GM12875 (cell line): ENCODE measurements around the gene PTPRJ.

Experiments used
- H3K4me3 ChIP-seq: one replicate; pipeline ENCODE4 v1.5.1; 2011; ENCODE audit warnings: low read depth, low read length, control low read depth
- TF ChIP-seq, protein P1 (sequence below): IDR thresholded peaks from 2 replicates; pipeline ENCODE4 v1.5.1; 2011; ENCODE audit warnings: low read depth, mild to moderate bottlenecking, control low read depth, inconsistent platforms, low read length, moderate library complexity, borderline replicate concordance; ENCODE audit not compliant: insufficient read depth

Gene PTPRJ

DNA sequence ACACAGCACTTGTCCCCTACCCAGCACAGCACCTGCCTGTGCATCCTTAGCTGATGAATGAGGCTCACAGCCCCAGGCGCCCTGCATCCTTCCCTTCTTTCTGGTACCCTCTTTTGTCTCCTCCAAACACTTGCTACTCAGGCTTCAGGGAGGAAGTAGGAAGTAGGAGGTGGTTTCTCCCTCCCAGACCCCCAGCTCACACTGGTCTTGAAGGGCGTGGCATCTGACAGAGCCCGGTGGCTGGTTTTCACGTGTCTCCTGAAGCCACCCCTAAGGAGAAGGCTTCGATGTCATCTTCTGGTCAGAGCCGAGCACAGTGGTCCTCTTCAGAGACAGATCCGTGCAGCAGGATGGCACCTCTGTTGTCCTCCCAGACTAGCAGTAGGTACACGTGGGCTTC, 109.8 kb downstream of the PTPRJ start:
- TF ChIP-seq, protein P1, sequence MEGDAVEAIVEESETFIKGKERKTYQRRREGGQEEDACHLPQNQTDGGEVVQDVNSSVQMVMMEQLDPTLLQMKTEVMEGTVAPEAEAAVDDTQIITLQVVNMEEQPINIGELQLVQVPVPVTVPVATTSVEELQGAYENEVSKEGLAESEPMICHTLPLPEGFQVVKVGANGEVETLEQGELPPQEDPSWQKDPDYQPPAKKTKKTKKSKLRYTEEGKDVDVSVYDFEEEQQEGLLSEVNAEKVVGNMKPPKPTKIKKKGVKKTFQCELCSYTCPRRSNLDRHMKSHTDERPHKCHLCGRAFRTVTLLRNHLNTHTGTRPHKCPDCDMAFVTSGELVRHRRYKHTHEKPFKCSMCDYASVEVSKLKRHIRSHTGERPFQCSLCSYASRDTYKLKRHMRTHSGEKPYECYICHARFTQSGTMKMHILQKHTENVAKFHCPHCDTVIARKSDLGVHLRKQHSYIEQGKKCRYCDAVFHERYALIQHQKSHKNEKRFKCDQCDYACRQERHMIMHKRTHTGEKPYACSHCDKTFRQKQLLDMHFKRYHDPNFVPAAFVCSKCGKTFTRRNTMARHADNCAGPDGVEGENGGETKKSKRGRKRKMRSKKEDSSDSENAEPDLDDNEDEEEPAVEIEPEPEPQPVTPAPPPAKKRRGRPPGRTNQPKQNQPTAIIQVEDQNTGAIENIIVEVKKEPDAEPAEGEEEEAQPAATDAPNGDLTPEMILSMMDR: no peak
- H3K4me3 ChIP-seq: no peak overlapping the region

- H3K4me3 ChIP-seq: no peak overlapping the region
- TF ChIP-seq, protein P1: no peak
These were observed 111.2 kb downstream of the PTPRJ start for GRCh38 chr11:48091426-48092102.

DNA sequence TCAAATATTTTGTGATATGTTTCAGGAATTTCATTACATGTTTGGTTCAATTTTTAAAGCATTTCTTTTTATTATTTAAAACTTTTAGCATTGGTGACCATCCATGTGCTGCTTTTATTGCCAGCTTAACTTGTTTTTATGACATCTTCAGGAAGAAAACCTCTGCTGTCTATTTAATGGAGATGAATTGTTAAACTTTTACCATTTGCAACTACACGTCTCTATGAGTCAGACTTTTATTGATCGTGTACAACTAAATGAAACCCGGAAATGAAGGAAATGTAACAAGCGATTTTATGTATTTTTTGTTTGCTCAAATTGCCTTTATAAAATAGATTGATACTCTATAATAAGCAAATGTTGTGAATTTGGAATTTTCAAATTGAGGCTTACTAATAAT, 113.0 kb downstream of the PTPRJ start:
- TF ChIP-seq, protein P1: no peak

GRCh38 chr11:48093795-48094642, 113.7 kb downstream of the PTPRJ start:
- TF ChIP-seq, protein P1: no peak
- H3K4me3 ChIP-seq: no peak overlapping the region

More for the DNA sequence above, 113.0 kb downstream of the PTPRJ start:
- H3K4me3 ChIP-seq: no peak overlapping the region

GRCh38 chr11:48094643-48095339, 114.4 kb downstream of the PTPRJ start:
- no peak overlapping the region for H3K4me3 ChIP-seq
- TF ChIP-seq, protein P1: no peak

DNA sequence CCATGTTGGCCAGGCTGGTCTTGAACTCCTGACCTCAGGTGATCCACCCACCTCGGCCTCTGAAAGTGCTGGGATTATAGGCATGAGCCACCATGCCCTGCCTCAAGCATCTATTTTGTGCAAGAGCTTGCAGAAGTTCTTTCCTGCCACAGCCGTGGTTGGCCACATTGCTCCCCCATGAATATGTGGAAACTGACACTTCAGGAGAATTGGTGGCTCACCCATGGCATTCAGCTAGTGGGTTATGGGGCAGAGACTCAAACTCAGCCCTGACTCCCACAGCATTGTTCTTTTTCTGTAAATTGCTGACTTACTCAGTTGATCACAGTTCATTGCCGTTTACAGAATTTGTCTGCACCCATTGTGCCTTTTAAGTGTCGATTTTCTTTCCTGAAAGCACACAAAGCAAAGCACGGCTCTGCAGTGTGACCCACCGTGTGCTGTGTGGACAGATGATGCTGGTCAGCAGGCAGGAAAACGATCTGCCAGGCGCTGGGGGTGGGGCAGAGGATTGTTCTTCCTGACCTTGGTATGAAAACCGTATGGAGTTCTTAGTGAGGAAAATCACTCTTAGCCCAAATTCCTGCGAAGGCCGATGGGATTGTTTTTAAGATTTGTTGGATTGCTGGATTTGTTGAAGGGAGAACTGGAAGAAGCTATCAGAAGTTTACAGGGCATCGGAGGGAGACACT, 115.6 kb downstream of the PTPRJ start:
- TF ChIP-seq, protein P1: no peak
- no peak overlapping the region for H3K4me3 ChIP-seq
